Colon (tissue), 2 donors: ENCODE results near the gene KIAA1614.
"Not testable (repeated sequence)": the region's sequence is repeated elsewhere in the genome, so short reads cannot be mapped to it uniquely, and the experiment has no call there.

ENCODE experiments used
- FAIRE-seq: peaks from 2 replicates; lab custom pipeline; 2012; peaks lifted over from hg19 to GRCh38; lab: Jason Lieb, UNC
- donor health status: control.
- donor health status: control.

The KIAA1614 gene

GRCh38 chr1:180961622-180962021 is 48.9 kb downstream of the KIAA1614 start:
- no peak for FAIRE-seq

DNA sequence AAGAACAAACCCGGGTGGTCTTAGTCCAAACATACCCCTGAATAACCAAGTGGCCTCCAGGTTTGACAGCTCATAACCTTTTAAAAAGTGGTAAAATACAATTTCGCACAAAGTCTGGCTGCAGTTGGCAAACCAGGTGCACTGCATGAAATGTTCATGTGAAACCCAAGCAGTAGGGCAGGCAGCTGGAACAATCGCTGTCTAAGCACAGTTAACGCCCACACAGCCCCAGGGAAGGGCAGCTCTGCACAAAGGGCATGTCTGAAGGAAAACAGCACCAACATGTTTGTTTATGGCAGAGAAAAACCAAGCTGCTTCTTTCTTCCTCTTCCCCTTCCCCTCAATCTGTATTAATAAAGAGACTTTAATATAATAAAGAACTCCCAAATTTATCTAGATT is 49.5 kb downstream of the KIAA1614 start:
- no peak for FAIRE-seq

GRCh38 chr1:180964056-180964455 is 51.4 kb downstream of the KIAA1614 start:
- FAIRE-seq: no peak

- no peak for FAIRE-seq
Measured at GRCh38 chr1:180964595-180964994, 51.9 kb downstream of the KIAA1614 start.

DNA sequence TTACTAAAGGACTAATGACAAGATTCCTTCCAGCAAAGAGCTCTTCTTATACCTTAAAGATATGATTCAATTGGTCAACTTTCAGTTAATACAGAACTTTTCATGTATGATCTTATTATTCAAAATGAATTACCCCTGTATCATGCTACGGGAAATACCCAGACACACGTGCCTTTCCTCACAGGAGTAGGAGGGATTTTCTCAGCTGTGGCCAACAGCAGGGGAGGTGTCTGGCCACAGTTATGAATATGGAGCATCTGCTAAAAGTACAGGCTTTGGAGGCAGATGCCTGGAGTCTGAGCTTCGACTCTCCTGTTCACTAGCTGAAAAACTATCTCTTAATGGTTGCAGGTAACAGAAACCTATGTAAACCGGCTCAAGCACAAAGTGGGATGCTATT is 53.6 kb downstream of the KIAA1614 start:
- no peak for FAIRE-seq

- no peak for FAIRE-seq
Measured at GRCh38 chr1:180966744-180967536, 54.2 kb downstream of the KIAA1614 start.

GRCh38 chr1:180967558-180967957 is 54.9 kb downstream of the KIAA1614 start:
- no peak for FAIRE-seq

DNA sequence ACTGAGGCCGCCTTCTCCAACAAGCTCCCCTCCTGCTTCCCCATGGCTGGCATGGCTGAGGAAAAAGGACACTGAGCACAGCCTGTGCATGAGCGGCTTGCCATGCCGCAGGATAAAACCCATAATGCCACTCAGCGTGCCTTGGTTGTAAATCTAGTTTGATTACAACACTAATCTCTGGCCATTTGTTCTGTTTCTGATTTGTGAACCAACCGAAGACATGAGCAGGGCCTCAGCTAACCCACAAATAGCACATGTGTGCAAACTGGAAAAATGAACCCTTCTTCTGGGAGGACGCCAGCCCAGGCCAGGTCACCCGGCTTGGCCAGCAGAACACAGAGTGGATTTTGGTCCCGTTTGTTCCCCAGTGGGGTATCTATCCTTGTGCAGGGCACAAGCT is 56.1 kb downstream of the KIAA1614 start:
- FAIRE-seq: not testable (repeated sequence)

DNA sequence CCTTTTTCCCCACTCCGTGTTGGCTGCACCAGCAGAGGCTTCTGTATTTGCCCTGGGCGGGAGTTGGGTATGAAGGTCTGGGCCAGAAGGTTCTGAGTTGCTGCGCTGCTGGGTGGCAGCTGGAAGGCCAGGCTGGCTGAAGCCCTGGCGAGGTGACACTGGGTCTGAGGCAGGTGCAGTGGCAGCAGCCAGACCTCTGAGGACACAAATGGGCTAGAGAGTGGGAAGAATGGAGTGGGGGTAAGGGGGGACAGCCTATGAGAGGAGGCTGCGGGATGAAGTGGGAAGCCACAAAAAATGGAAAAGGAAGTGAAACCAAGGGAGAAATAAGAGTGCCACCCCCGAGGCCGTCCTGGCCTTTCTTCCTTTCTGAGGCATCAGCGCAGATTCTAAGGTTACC is 56.7 kb downstream of the KIAA1614 start:
- FAIRE-seq: no peak

GRCh38 chr1:180970333-180971079 is 57.8 kb downstream of the KIAA1614 start:
- no peak for FAIRE-seq

GRCh38 chr1:180971273-180971997 is 58.7 kb downstream of the KIAA1614 start:
- FAIRE-seq: no peak

- no peak for FAIRE-seq
Measured at GRCh38 chr1:180973369-180973768, 60.7 kb downstream of the KIAA1614 start.

GRCh38 chr1:180974236-180974635 is 61.5 kb downstream of the KIAA1614 start:
- FAIRE-seq: no peak

DNA sequence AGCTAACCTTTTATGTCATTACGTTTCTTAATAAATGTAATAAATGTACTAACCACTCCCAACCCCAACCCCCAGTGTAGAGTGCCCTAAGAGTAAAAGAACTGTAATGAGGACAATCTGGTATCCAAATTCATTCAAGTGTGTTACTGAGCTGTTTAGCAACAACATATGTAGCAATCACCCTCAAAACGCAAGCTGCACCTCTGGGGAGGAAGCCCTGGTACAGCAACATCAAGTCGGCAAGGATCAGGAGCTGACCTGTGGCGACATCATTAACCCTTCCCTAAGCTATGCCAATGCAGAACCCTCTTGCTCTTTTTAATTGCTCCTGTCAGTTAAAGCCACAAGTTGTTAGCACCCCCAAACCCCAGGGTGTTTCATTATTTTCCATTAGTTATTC is 62.9 kb downstream of the KIAA1614 start:
- FAIRE-seq: no peak

GRCh38 chr1:180976191-180976590 is 63.5 kb downstream of the KIAA1614 start:
- no peak for FAIRE-seq

- no peak for FAIRE-seq
Measured at GRCh38 chr1:180976732-180977357, 64.1 kb downstream of the KIAA1614 start.

- FAIRE-seq: no peak
Measured at GRCh38 chr1:180981596-180982387, 69.1 kb downstream of the KIAA1614 start.

DNA sequence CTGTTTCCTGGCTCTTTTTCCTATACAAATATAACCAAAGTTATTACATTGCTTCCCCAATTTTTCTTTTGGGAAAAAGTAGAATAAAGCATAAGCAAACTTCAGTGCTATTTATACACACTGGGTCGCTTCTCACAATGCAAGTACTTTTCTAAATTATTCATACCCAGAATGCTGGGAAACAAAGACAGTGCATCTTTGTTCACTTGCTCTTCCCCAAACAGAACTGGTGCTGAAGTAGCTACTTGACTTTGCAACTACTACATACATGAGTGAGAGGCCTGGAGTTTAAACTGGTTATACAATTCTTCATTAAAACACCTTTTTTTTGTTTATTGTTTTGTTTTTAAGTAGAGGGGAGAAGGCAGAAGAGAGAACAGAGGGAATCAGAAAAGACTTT is 69.7 kb downstream of the KIAA1614 start:
- no peak for FAIRE-seq

GRCh38 chr1:180988253-180988752 is 75.6 kb downstream of the KIAA1614 start:
- FAIRE-seq: no peak

- FAIRE-seq: no peak
Measured at GRCh38 chr1:180994262-180994661, 81.6 kb downstream of the KIAA1614 start.

- no peak for FAIRE-seq
Measured at GRCh38 chr1:180997843-180998504, 85.3 kb downstream of the KIAA1614 start.
